MCF 10A (cell line): ENCODE measurements around the gene HOXA3. TPM values are rescaled to one million over a fixed set of nuclear protein-coding genes. Genes with fewer than 3 reads are reported as not detected.
A peak's percentile ranks its signal among the peaks of the same experiment; 100 is the strongest.

Experiments used
- BruUV-seq: library from RNA; stranded (reverse); fragments of 400-500 nt; replicated peaks from 2 replicates; lab custom pipeline; 2021; lab: Mats Ljungman, UMichigan
- CTCF ChIA-PET: fragments of 300-600 bp; sonication (Branson Sonifier 250); formaldehyde crosslinking; extraction: SDS; loops from one replicate; lab custom pipeline; 2021; ENCODE audit warnings: antibody characterized with exemption, inconsistent platforms; lab: Yijun Ruan, JAX
- POLR2A ChIA-PET: fragments of 300-600, 350-650 bp; sonication (Branson Sonifier 250); formaldehyde crosslinking; extraction: SDS; loops from one replicate; lab custom pipeline; 2020; ENCODE audit warnings: antibody characterized with exemption, inconsistent platforms; lab: Yijun Ruan, JAX
- DNase-seq: peaks from one replicate; pipeline ENCODE4 v3.0.0-alpha.2; 2018; ENCODE audit not compliant: unreplicated experiment
- H3K27ac Mint-ChIP-seq: one replicate; pipeline ENCODE4 v1.8.0; 2022; ENCODE audit warnings: mild to moderate bottlenecking, low read depth, mixed read lengths; ENCODE audit not compliant: unreplicated experiment
- H3K27me3 Mint-ChIP-seq: one replicate; pipeline ENCODE4 v1.8.0; 2022; ENCODE audit warnings: mixed read lengths; ENCODE audit not compliant: insufficient read depth, unreplicated experiment
- H3K36me3 Mint-ChIP-seq: one replicate; pipeline ENCODE4 v1.8.0; 2022; ENCODE audit warnings: mild to moderate bottlenecking, moderate library complexity, mixed read lengths; ENCODE audit not compliant: insufficient read depth, unreplicated experiment
- H3K4me1 Mint-ChIP-seq: one replicate; pipeline ENCODE4 v1.8.0; 2022; ENCODE audit warnings: mixed read lengths; ENCODE audit not compliant: insufficient read depth, unreplicated experiment
- H3K4me3 Mint-ChIP-seq: one replicate; pipeline ENCODE4 v1.8.0; 2022; ENCODE audit warnings: mild to moderate bottlenecking, moderate library complexity, mixed read lengths; ENCODE audit not compliant: unreplicated experiment
- H3K9me3 Mint-ChIP-seq: one replicate; pipeline ENCODE4 v1.8.0; 2022; ENCODE audit warnings: mixed read lengths; ENCODE audit not compliant: unreplicated experiment
- intact Hi-C: fragments of 100-400 bp; cut with micrococcal nuclease; formaldehyde crosslinking; loops from 2 replicates; pipeline ENCODE4 v1.14.1; 2022
- total RNA-seq: library from RNA; stranded (reverse); gene quantifications from 2 replicates; pipeline ENCODE4 v1.2.3, GENCODE V29; 2022
- TF ChIP-seq, protein P1 (sequence below): fragments of 200-600 bp; IDR thresholded peaks from one replicate; pipeline ENCODE4 v1.8.0; 2022; ENCODE audit warnings: antibody characterized with exemption, mild to moderate bottlenecking; ENCODE audit not compliant: unreplicated experiment

The HOXA3 gene
- total RNA-seq, 1 experiment from 2014 or later: 8.2 TPM

- no peak overlapping the region for H3K27ac Mint-ChIP-seq
- intact Hi-C loops: no loop called here
- H3K9me3 Mint-ChIP-seq: no peaks in the 10 kb centered on the region
- TF ChIP-seq, protein P1, sequence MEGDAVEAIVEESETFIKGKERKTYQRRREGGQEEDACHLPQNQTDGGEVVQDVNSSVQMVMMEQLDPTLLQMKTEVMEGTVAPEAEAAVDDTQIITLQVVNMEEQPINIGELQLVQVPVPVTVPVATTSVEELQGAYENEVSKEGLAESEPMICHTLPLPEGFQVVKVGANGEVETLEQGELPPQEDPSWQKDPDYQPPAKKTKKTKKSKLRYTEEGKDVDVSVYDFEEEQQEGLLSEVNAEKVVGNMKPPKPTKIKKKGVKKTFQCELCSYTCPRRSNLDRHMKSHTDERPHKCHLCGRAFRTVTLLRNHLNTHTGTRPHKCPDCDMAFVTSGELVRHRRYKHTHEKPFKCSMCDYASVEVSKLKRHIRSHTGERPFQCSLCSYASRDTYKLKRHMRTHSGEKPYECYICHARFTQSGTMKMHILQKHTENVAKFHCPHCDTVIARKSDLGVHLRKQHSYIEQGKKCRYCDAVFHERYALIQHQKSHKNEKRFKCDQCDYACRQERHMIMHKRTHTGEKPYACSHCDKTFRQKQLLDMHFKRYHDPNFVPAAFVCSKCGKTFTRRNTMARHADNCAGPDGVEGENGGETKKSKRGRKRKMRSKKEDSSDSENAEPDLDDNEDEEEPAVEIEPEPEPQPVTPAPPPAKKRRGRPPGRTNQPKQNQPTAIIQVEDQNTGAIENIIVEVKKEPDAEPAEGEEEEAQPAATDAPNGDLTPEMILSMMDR: no peak
- ChIA-PET POLR2A (no interaction called here), CTCF (interaction anchor here (0.6 to 2.0 kb wide), 6 partner anchors 8 to 418 kb away, joined by 3 to 15 read pairs (median 6); no protein-coding TSS in a partner anchor)
- H3K36me3 Mint-ChIP-seq: no peaks in the 10 kb centered on the region
- H3K4me1 Mint-ChIP-seq: peaks cover 14% of the 10 kb centered on the region
- H3K27me3 Mint-ChIP-seq: no peaks in the 10 kb centered on the region
- no TSS peak for BruUV-seq
- no peak for DNase-seq
- H3K4me3 Mint-ChIP-seq: no peak overlapping the region
Observed at GRCh38 chr7:27186668-27187474, 34.5 kb upstream of the HOXA3 start.

- Mint-ChIP-seq H3K27ac (no peak overlapping the region), H3K4me3 (peak overlapping the region; percentile 12), H3K36me3 (no peaks in the 10 kb centered on the region), H3K4me1 (peaks cover 14% of the 10 kb centered on the region), H3K9me3 (no peaks in the 10 kb centered on the region), H3K27me3 (no peaks in the 10 kb centered on the region)
- intact Hi-C loops: no loop called here
- POLR2A ChIA-PET: no interaction called here
- TF ChIP-seq, protein P1: no peak
- CTCF ChIA-PET: interaction anchor here (0.6 to 1.9 kb wide), 4 partner anchors 8 to 419 kb away, joined by 4 to 15 read pairs (median 6); no protein-coding TSS in a partner anchor
- no TSS peak for BruUV-seq
- DNase-seq: no peak
Observed at GRCh38 chr7:27185854-27186667, 33.7 kb upstream of the HOXA3 start.

DNA sequence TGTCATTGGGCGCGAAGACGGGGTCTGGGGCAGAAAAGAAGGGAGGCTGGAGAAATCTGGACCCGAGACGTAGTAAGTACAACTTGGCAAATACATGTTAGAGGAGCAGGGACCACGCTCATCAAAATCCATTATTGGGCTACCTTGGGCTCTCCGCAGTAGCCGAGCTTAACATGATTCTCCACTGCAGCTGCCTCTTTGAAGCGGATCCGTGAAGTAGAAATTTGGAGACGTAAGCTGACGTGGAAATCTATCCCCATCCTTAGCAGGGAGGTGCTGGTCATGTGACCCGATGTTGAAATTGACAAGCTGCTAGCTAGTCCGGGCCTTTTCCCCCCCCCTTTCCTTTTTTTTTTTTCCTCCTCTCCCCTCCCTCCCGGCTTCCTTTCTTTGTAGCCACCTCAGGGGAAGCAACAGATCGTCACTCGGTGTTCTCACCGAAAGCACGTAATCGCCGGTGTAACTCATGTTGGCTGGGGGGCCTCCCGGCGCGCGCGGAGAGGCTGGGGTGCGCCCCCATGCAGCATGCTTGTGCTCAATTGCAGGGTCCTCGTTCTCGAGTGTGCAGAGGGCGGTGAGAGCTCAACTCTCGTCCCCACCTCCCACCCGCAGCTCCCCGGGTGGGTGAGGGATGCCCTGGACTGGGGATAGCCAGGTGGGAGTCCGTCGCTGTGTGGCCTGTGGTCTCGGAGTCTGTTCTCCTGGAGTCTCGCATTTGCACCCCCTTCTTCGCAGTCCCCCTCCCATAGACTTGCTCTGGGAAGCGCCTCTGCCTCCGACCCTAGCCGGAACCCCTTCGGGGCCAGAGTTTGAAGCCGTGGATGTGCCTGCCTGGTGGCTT lies 32.9 kb upstream of the HOXA3 start, which contains the start of gene HOXA11:
Gene HOXA11, minus strand, starts transcription at position 220 of the 841 bp plus-strand sequence. Its CDS starts 88 bp downstream, at position 132.
- H3K9me3 Mint-ChIP-seq: no peaks in the 10 kb centered on the region
- peak within 1 kb of the TSS; percentile 70 for H3K4me3 Mint-ChIP-seq
- H3K4me1 Mint-ChIP-seq: peaks cover 14% of the 10 kb centered on the region
- intact Hi-C loops: no loop called here
- POLR2A ChIA-PET: interaction anchor here (0.5 kb wide), 1 partner anchor 333 kb away, joined by 3 read pairs; no protein-coding TSS in a partner anchor
- BruUV-seq: no TSS peak
- no peak within 1 kb of the TSS for H3K27ac Mint-ChIP-seq
- CTCF ChIA-PET: interaction anchor here (0.6 to 2.6 kb wide), 4 partner anchors 9 to 735 kb away, joined by 3 to 8 read pairs (median 6); no protein-coding TSS in a partner anchor
- TF ChIP-seq, protein P1: no peak
- no peak for DNase-seq
- no peaks in the 10 kb centered on the region for H3K36me3 Mint-ChIP-seq
- no peaks in the 10 kb centered on the region for H3K27me3 Mint-ChIP-seq
